Activated CD4-positive, alpha-beta T cell treated with anti-CD3 and anti-CD28 coated beads, Interleukin-2, amount 10 ng/mL, durations not matched to agents 7 days and 5 days (primary cell): Measurements from ENCODE around the gene SLC6A1. TPM values are rescaled to one million over a fixed set of nuclear protein-coding genes. Genes with fewer than 3 reads are reported as not detected.

Source experiments
- CTCF ChIA-PET: fragments of 350-600 bp; sonication (Branson Sonifier 250); formaldehyde crosslinking; loops from one replicate; lab custom pipeline; 2021; ENCODE audit warnings: antibody characterized with exemption; lab: Charles Lee
- POLR2A ChIA-PET: fragments of 350-600 bp; sonication (Branson Sonifier 250); formaldehyde crosslinking; loops from one replicate; lab custom pipeline; 2021; ENCODE audit warnings: antibody characterized with exemption; lab: Charles Lee
- DNase-seq: peaks from one replicate; pipeline ENCODE4 v3.0.0-alpha.2; 2020
- H3K27ac Mint-ChIP-seq: one replicate; pipeline ENCODE4 v1.8.0; 2021; ENCODE audit warnings: mild to moderate bottlenecking, moderate library complexity, mixed read lengths
- H3K27me3 Mint-ChIP-seq: one replicate; pipeline ENCODE4 v1.8.0; 2021; ENCODE audit warnings: mixed read lengths
- H3K36me3 Mint-ChIP-seq: one replicate; pipeline ENCODE4 v1.8.0; 2021; ENCODE audit warnings: low read depth, mixed read lengths
- H3K4me1 Mint-ChIP-seq: one replicate; pipeline ENCODE4 v1.8.0; 2021; ENCODE audit warnings: mixed read lengths
- H3K4me3 Mint-ChIP-seq: one replicate; pipeline ENCODE4 v1.8.0; 2021; ENCODE audit warnings: mild to moderate bottlenecking, moderate library complexity, mixed read lengths
- H3K9me3 Mint-ChIP-seq: one replicate; pipeline ENCODE4 v1.8.0; 2021; ENCODE audit warnings: mixed read lengths
- total RNA-seq, 2 experiments: library from RNA; stranded (reverse); gene quantifications; one replicate each; pipeline ENCODE4 v1.2.3, GENCODE V29; 2021

The SLC6A1 gene
- total RNA-seq, 2 experiments from 2014 or later: not detected

GRCh38 chr3:10988001-10988665 is 4.4 kb upstream of the SLC6A1 start:
- H3K27ac Mint-ChIP-seq: no peak overlapping the region
- peaks cover 33% of the 10 kb centered on the region for H3K27me3 Mint-ChIP-seq
- H3K4me1 Mint-ChIP-seq: peaks cover 7% of the 10 kb centered on the region
- no peaks in the 10 kb centered on the region for H3K9me3 Mint-ChIP-seq
- peaks cover 2% of the 10 kb centered on the region for H3K36me3 Mint-ChIP-seq
- CTCF ChIA-PET: interaction anchor here (0.6 kb wide), 1 partner anchor 20 kb away, joined by 3 read pairs; no protein-coding TSS in a partner anchor
- H3K4me3 Mint-ChIP-seq: no peak overlapping the region
- DNase-seq: no peak
- POLR2A ChIA-PET: no interaction called here

- Mint-ChIP-seq H3K27ac (no peak overlapping the region), H3K4me3 (no peak overlapping the region), H3K27me3 (peaks cover 41% of the 10 kb centered on the region), H3K4me1 (peaks cover 7% of the 10 kb centered on the region), H3K9me3 (no peaks in the 10 kb centered on the region), H3K36me3 (peaks cover 2% of the 10 kb centered on the region)
- no peak for DNase-seq
- ChIA-PET CTCF (no interaction called here), POLR2A (no interaction called here)
These were observed 3.5 kb upstream of the SLC6A1 start for GRCh38 chr3:10988991-10989484.

GRCh38 chr3:10992943-10993728 is 588 bp downstream of the SLC6A1 start:
- Mint-ChIP-seq H3K9me3 (no peaks in the 10 kb centered on the region), H3K27me3 (peaks cover 69% of the 10 kb centered on the region), H3K27ac (no peak overlapping the region), H3K36me3 (peaks cover 2% of the 10 kb centered on the region), H3K4me3 (no peak overlapping the region), H3K4me1 (peaks cover 7% of the 10 kb centered on the region)
- CTCF ChIA-PET: no interaction called here
- no peak for DNase-seq
- POLR2A ChIA-PET: no interaction called here

- CTCF ChIA-PET: interaction anchor here (0.6 kb wide), 1 partner anchor 180 kb away, joined by 3 read pairs; no protein-coding TSS in a partner anchor
- Mint-ChIP-seq H3K4me3 (no peak overlapping the region), H3K4me1 (peaks cover 7% of the 10 kb centered on the region), H3K9me3 (no peaks in the 10 kb centered on the region), H3K27me3 (peaks cover 70% of the 10 kb centered on the region), H3K36me3 (peaks cover 2% of the 10 kb centered on the region), H3K27ac (no peak overlapping the region)
- POLR2A ChIA-PET: no interaction called here
- DNase-seq: no peak
These were observed 1.1 kb downstream of the SLC6A1 start for GRCh38 chr3:10993729-10994065.

- Mint-ChIP-seq H3K27me3 (peaks cover 67% of the 10 kb centered on the region), H3K36me3 (peaks cover 2% of the 10 kb centered on the region), H3K4me3 (no peak overlapping the region), H3K27ac (no peak overlapping the region), H3K4me1 (peaks cover 7% of the 10 kb centered on the region), H3K9me3 (no peaks in the 10 kb centered on the region)
- POLR2A ChIA-PET: no interaction called here
- no peak for DNase-seq
- CTCF ChIA-PET: interaction anchor here (0.6 kb wide), 1 partner anchor 180 kb away, joined by 3 read pairs; no protein-coding TSS in a partner anchor
These were observed 1.8 kb downstream of the SLC6A1 start for GRCh38 chr3:10994306-10994705.

- Mint-ChIP-seq H3K9me3 (no peaks in the 10 kb centered on the region), H3K4me1 (peaks cover 7% of the 10 kb centered on the region), H3K4me3 (no peak overlapping the region), H3K27me3 (peaks cover 56% of the 10 kb centered on the region), H3K36me3 (peaks cover 2% of the 10 kb centered on the region), H3K27ac (no peak overlapping the region)
- no peak for DNase-seq
- CTCF ChIA-PET: no interaction called here
- POLR2A ChIA-PET: no interaction called here
These were observed 3.3 kb downstream of the SLC6A1 start for GRCh38 chr3:10995871-10996270.

- ChIA-PET POLR2A (no interaction called here), CTCF (no interaction called here)
- H3K4me1 Mint-ChIP-seq: peaks cover 4% of the 10 kb centered on the region
- DNase-seq: no peak
- no peaks in the 10 kb centered on the region for H3K9me3 Mint-ChIP-seq
- no peak overlapping the region for H3K4me3 Mint-ChIP-seq
- H3K36me3 Mint-ChIP-seq: no peaks in the 10 kb centered on the region
- H3K27ac Mint-ChIP-seq: no peak overlapping the region
- H3K27me3 Mint-ChIP-seq: peaks cover 56% of the 10 kb centered on the region
These were observed 3.9 kb downstream of the SLC6A1 start for GRCh38 chr3:10996345-10997013.

GRCh38 chr3:10997196-10997595 is 4.6 kb downstream of the SLC6A1 start:
- H3K27ac Mint-ChIP-seq: no peak overlapping the region
- no peaks in the 10 kb centered on the region for H3K9me3 Mint-ChIP-seq
- no peak for DNase-seq
- no peak overlapping the region for H3K4me3 Mint-ChIP-seq
- CTCF ChIA-PET: no interaction called here
- H3K27me3 Mint-ChIP-seq: peaks cover 50% of the 10 kb centered on the region
- no peaks in the 10 kb centered on the region for H3K4me1 Mint-ChIP-seq
- H3K36me3 Mint-ChIP-seq: no peaks in the 10 kb centered on the region
- POLR2A ChIA-PET: no interaction called here

GRCh38 chr3:10998542-10998941 is 6.0 kb downstream of the SLC6A1 start:
- peaks cover 46% of the 10 kb centered on the region for H3K27me3 Mint-ChIP-seq
- no peak overlapping the region for H3K27ac Mint-ChIP-seq
- ChIA-PET CTCF (no interaction called here), POLR2A (no interaction called here)
- no peaks in the 10 kb centered on the region for H3K36me3 Mint-ChIP-seq
- H3K4me3 Mint-ChIP-seq: no peak overlapping the region
- no peaks in the 10 kb centered on the region for H3K4me1 Mint-ChIP-seq
- no peaks in the 10 kb centered on the region for H3K9me3 Mint-ChIP-seq
- no peak for DNase-seq

- Mint-ChIP-seq H3K36me3 (no peaks in the 10 kb centered on the region), H3K4me1 (no peaks in the 10 kb centered on the region), H3K27me3 (peaks cover 42% of the 10 kb centered on the region), H3K9me3 (no peaks in the 10 kb centered on the region), H3K4me3 (no peak overlapping the region), H3K27ac (no peak overlapping the region)
- DNase-seq: no peak
- POLR2A ChIA-PET: no interaction called here
- CTCF ChIA-PET: no interaction called here
These were observed 6.9 kb downstream of the SLC6A1 start for GRCh38 chr3:10999221-11000107.

- DNase-seq: no peak
- H3K4me1 Mint-ChIP-seq: no peaks in the 10 kb centered on the region
- H3K36me3 Mint-ChIP-seq: no peaks in the 10 kb centered on the region
- H3K4me3 Mint-ChIP-seq: no peak overlapping the region
- no peak overlapping the region for H3K27ac Mint-ChIP-seq
- POLR2A ChIA-PET: no interaction called here
- H3K9me3 Mint-ChIP-seq: no peaks in the 10 kb centered on the region
- H3K27me3 Mint-ChIP-seq: peaks cover 32% of the 10 kb centered on the region
- CTCF ChIA-PET: no interaction called here
These were observed 8.0 kb downstream of the SLC6A1 start for GRCh38 chr3:11000528-11000927.

- POLR2A ChIA-PET: no interaction called here
- Mint-ChIP-seq H3K4me3 (no peak overlapping the region), H3K36me3 (no peaks in the 10 kb centered on the region), H3K9me3 (no peaks in the 10 kb centered on the region), H3K27me3 (peaks cover 26% of the 10 kb centered on the region), H3K27ac (no peak overlapping the region), H3K4me1 (no peaks in the 10 kb centered on the region)
- DNase-seq: no peak
- CTCF ChIA-PET: no interaction called here
These were observed 8.6 kb downstream of the SLC6A1 start for GRCh38 chr3:11001020-11001657.
